A172 (cell line): ENCODE results near the gene INHA. TPM values are rescaled to one million over a fixed set of nuclear protein-coding genes. Genes with fewer than 3 reads are reported as not detected.

ENCODE experiments used
- DNase-seq: peaks from one replicate; pipeline ENCODE4 v3.0.0-alpha.2; 2015; ENCODE audit warnings: low spot score
- total RNA-seq: library from RNA; depleted of rRNA; stranded (reverse); fragments of >200 nt; shearing (Covaris generic); gene quantifications from 2 replicates; pipeline ENCODE4 v1.2.3, GENCODE V29; 2014

The INHA gene
- total RNA-seq, 1 experiment from 2014 or later: not detected

GRCh38 chr2:219559156-219559915 is 12.8 kb upstream of the INHA start:
- DNase-seq: no peak

GRCh38 chr2:219560037-219560892 is 11.8 kb upstream of the INHA start:
- no peak for DNase-seq

GRCh38 chr2:219560893-219561178 is 11.3 kb upstream of the INHA start:
- DNase-seq: no peak

- no peak for DNase-seq
These were observed 10.7 kb upstream of the INHA start for GRCh38 chr2:219561179-219562048.

GRCh38 chr2:219562049-219563020 is 9.8 kb upstream of the INHA start:
- DNase-seq: no peak

GRCh38 chr2:219563271-219563928 is 8.7 kb upstream of the INHA start:
- no peak for DNase-seq

- DNase-seq: no peak
These were observed 6.7 kb upstream of the INHA start for GRCh38 chr2:219565130-219566080.

GRCh38 chr2:219566640-219567039 is 5.5 kb upstream of the INHA start:
- DNase-seq: no peak

GRCh38 chr2:219567131-219567530 is 5.0 kb upstream of the INHA start:
- no peak for DNase-seq

- DNase-seq: no peak
These were observed 4.2 kb upstream of the INHA start for GRCh38 chr2:219567791-219568361.

GRCh38 chr2:219569041-219569440 is 3.1 kb upstream of the INHA start:
- DNase-seq: no peak

- DNase-seq: no peak
These were observed 2.5 kb upstream of the INHA start for GRCh38 chr2:219569635-219570034.

GRCh38 chr2:219570194-219570923 is 1.8 kb upstream of the INHA start:
- DNase-seq: no peak

- DNase-seq: no peak
These were observed 1.2 kb upstream of the INHA start for GRCh38 chr2:219570924-219571310.

- DNase-seq: peak; percentile 70
These were observed 536 bp upstream of the INHA start, which contains the start of gene OBSL1 for GRCh38 chr2:219571311-219572236. OBSL1 (minus strand) TSS chr2:219571539; CDS start chr2:219571232, 307 bp downstream.

GRCh38 chr2:219573166-219573565 is 1.1 kb downstream of the INHA start:
- no peak for DNase-seq
